Activated naive CD8-positive, alpha-beta T cell treated with anti-CD3 and anti-CD28 coated beads, Interleukin-2, amount 50 U/mL, for 24 hours (primary cell): ENCODE data around the gene MACROD2.
"Not testable (repeated sequence)": the region's sequence is repeated elsewhere in the genome, so short reads cannot be mapped to it uniquely, and the experiment has no call there.

Experiments
- ATAC-seq: fragments of 150-1000 bp; cut with Tn5 transposase; one replicate; pipeline ENCODE4 v1.10.0; 2021
- DNase-seq: peaks from one replicate; pipeline ENCODE4 v3.0.0; 2021
- H3K27ac Mint-ChIP-seq: one replicate; pipeline ENCODE4 v1.8.0; 2021; ENCODE audit warnings: mild to moderate bottlenecking, mixed read lengths
- H3K27me3 Mint-ChIP-seq: one replicate; pipeline ENCODE4 v1.8.0; 2021; ENCODE audit warnings: mixed read lengths
- H3K36me3 Mint-ChIP-seq: one replicate; pipeline ENCODE4 v1.8.0; 2021; ENCODE audit warnings: low read depth, mixed read lengths
- H3K4me1 Mint-ChIP-seq: one replicate; pipeline ENCODE4 v1.8.0; 2021; ENCODE audit warnings: mixed read lengths
- H3K4me3 Mint-ChIP-seq: one replicate; pipeline ENCODE4 v1.8.0; 2021; ENCODE audit warnings: mild to moderate bottlenecking, moderate library complexity, mixed read lengths
- H3K9me3 Mint-ChIP-seq: one replicate; pipeline ENCODE4 v1.8.0; 2021; ENCODE audit warnings: mixed read lengths

Gene MACROD2

DNA sequence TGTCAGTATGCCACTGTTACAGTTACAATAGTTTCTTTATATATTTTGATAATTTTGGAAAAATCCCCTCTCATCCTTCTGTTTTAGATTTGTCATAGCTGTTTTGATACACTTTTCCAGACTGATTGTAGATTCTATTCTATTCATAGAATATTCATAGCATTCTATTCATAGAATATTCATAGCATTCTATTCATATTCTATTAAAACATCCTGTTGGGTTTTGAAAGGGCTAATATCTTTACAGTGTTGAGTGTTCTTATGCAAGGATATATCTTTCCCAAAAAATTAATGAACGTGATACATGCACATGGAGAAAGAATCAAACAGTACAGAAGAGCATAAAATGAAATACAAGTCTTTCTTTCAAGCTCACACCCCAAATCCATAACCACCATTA lies 38.0 kb downstream of the MACROD2 start:
- Mint-ChIP-seq H3K4me1 (no peaks in the 10 kb centered on the region), H3K36me3 (no peaks in the 10 kb centered on the region), H3K9me3 (no peaks in the 10 kb centered on the region), H3K27me3 (no peaks in the 10 kb centered on the region), H3K4me3 (no peak overlapping the region), H3K27ac (no peak overlapping the region)
- ATAC-seq, result no peak
- no peak for DNase-seq

DNA sequence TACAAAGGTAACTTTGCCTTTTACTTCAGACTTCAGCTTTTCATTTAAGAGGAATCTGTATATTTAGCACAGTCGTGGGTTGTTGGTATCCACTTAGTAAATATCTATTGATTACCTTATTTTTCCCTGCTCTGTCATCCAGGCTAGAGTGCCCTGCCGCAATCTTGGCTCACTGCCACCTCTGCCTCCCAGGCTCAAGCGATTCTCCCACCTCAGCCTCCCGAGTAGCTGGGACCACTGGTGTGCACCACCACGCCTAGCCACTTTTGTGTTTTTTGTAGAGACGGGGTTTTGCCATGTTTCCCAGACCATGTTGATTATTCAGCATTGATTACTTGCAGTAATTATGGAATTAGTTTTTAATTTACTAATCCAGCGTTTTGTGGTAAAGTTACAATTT lies 41.3 kb downstream of the MACROD2 start:
- no peaks in the 10 kb centered on the region for H3K4me1 Mint-ChIP-seq
- H3K27ac Mint-ChIP-seq, result no peak overlapping the region
- ATAC-seq (no peak), DNase-seq (no peak)
- H3K4me3 Mint-ChIP-seq, result no peak overlapping the region
- H3K36me3 Mint-ChIP-seq, result no peaks in the 10 kb centered on the region
- no peaks in the 10 kb centered on the region for H3K27me3 Mint-ChIP-seq
- H3K9me3 Mint-ChIP-seq, result no peaks in the 10 kb centered on the region

DNA sequence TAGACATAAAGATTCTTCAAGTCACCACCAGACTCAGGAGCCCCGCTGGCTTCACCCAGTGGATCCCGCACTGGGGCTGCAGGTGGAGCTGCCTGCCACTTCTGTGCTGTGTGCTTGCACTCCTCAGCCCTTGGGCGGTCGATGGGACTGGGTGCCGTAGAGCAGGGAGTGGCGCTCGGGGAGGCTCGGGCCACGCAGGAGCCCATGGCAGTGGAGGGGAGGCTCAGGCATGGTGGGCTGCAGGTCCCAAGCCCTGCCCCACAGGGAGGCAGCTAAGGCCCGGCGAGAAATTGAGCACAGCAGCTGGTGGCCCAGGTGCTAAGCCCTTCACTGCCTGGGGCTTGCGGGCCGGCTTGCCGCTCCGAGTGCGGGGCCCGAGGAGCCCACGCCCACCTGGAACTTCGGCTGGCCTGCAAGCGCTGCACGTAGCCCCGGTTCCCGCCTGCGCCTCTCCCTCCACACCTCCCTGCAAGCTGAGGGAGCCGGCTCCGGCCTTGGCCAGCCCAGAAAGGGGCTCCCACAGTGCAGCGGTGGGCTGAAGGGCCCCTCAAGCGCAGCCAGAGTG lies 49.5 kb downstream of the MACROD2 start:
- H3K4me1 Mint-ChIP-seq, H3K27me3 Mint-ChIP-seq, DNase-seq: not testable (repeated sequence)

DNA sequence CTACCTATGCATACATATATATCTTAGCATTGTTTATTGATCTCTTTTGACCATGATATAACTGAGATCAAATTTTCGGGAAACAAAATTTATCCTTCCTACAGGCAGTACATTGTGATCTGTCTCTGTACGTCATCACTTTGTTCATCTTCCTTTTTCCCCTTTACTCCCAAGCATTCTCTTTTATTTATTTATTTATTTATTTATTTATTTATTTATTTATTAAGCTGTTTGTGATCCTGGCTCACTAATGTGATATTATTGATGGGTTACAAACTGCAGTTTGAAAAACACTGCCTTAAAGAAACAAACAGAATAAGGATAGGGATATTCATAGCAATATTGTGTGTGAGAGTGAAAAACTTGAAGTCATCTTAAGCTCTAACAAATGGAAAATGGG lies 51.2 kb downstream of the MACROD2 start:
- ATAC-seq, result no peak
- Mint-ChIP-seq H3K9me3 (no peaks in the 10 kb centered on the region), H3K36me3 (no peaks in the 10 kb centered on the region), H3K4me3 (no peak overlapping the region), H3K27ac (no peak overlapping the region), H3K27me3 (no peaks in the 10 kb centered on the region), H3K4me1 (no peaks in the 10 kb centered on the region)
- no peak for DNase-seq

More for the DNA sequence above, 49.5 kb downstream of the MACROD2 start:
- H3K27ac Mint-ChIP-seq, H3K36me3 Mint-ChIP-seq, ATAC-seq, H3K9me3 Mint-ChIP-seq, H3K4me3 Mint-ChIP-seq: not testable (repeated sequence)

DNA sequence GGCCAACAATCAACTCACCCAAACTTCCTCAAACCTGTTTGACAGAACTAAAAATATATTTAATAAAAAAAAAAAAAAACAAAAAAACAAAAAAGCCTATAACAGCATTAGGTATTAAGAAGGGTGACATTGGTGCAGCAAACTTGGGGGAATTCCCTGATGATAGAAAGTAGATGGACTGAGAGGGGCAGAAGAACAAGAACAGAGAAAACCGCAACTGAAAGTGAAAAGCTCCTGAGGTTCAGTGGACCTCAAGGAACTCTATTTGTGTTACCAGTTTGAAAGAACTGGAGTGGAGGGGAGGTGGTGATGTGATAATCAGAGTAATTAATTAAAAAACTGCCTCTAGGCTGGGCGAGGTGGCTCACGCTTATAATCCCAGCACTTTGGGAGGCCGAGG lies 53.8 kb downstream of the MACROD2 start:
- H3K36me3 Mint-ChIP-seq, result no peaks in the 10 kb centered on the region
- no peak for DNase-seq
- no peak for ATAC-seq
- no peaks in the 10 kb centered on the region for H3K4me1 Mint-ChIP-seq
- H3K27ac Mint-ChIP-seq, result no peak overlapping the region
- H3K27me3 Mint-ChIP-seq, result peaks cover 3% of the 10 kb centered on the region
- no peak overlapping the region for H3K4me3 Mint-ChIP-seq
- no peaks in the 10 kb centered on the region for H3K9me3 Mint-ChIP-seq

DNA sequence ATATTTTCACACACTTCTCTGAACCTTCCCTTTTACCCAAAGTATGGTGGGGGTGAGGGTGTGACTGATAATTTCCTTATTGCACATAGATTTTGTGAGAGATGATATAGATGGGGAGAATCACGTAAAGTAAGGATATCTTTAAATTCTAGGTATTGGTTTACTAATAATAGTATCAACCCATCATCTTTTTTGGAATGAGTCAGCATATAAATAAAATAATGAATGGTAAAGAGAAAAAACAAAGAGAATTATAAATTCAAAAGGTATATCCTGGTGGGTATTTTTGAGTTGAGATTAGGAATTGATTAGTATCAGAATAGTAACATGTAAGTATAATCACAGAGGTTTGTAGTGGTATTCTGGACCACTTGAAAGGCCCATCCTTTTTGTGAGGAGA lies 56.1 kb downstream of the MACROD2 start:
- Mint-ChIP-seq H3K36me3 (no peaks in the 10 kb centered on the region), H3K27me3 (peaks cover 8% of the 10 kb centered on the region), H3K4me3 (no peak overlapping the region), H3K9me3 (no peaks in the 10 kb centered on the region), H3K4me1 (no peaks in the 10 kb centered on the region), H3K27ac (no peak overlapping the region)
- ATAC-seq, result no peak
- no peak for DNase-seq

DNA sequence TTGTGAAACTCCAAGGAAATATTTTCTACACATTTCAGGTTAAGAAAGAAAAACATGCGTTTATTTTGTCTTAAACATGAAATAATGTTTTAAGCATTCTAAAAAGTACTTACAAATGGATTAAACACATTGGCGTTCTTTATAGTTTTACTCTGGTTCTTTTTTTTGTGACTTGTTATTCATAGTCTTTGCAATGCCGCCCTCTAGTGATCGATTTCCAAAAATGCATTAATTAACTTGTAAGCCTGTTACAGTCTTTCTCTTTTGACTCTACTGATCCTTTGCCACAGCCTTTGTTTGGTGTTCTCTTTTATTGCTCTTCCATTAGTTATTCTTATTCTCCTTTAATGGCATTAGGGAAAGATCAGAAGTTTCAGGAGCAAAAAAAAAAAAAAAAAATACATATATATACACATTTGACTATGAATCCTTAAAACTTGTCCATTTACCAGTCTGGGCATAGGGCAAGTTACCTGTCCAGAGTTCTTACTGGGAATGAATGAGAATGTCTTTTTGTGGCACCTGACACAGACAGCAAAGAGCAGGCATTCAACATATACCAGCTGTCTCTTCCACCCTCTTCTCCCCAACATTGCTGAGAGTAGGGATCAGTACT lies 59.9 kb downstream of the MACROD2 start:
- ATAC-seq (no peak), DNase-seq (peak; percentile 3)
- H3K27ac Mint-ChIP-seq, result no peak overlapping the region
- H3K4me3 Mint-ChIP-seq, result no peak overlapping the region
- H3K4me1 Mint-ChIP-seq, result no peaks in the 10 kb centered on the region
- H3K36me3 Mint-ChIP-seq, result no peaks in the 10 kb centered on the region
- no peaks in the 10 kb centered on the region for H3K9me3 Mint-ChIP-seq
- peaks cover 8% of the 10 kb centered on the region for H3K27me3 Mint-ChIP-seq

DNA sequence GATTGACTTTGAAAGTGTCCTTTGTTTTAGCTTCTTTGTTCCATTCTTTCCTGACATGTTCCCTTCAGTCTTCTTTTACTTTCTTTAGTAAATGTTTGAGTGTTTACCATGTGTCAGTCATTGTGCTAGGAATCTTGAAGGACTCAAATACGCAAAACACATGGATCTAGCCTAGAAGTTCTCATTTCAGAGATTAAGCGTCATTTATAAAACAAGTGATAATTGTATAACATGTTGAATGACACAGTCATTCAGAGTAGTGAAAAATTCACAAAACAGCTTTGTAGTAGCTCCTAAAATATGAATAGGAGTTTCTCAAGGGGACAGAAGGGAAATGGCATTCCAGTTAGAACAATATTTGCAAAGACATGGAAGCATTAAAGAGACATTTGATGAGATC lies 66.9 kb downstream of the MACROD2 start:
- no peak for ATAC-seq

DNA sequence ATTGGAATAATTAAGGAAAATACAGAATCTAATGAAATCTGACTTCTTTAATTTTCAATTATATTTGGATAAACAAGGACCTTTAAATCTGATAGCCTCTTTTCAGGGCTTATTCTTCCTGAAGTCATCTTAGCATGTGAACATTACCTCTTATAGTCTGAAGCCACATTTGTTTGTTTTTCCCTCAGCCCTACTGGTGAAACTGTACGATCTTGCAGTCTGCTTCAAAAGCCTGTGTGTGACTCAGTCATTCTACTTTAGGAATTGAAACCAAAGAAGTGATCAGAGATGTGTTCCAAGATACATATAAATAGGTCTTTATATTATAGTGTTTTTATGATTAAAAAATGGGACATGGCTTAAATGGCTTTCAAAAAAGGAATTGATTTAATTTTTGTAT lies 67.5 kb downstream of the MACROD2 start:
- ATAC-seq (no peak), DNase-seq (no peak)
- no peaks in the 10 kb centered on the region for H3K9me3 Mint-ChIP-seq
- no peaks in the 10 kb centered on the region for H3K36me3 Mint-ChIP-seq
- H3K27ac Mint-ChIP-seq, result no peak overlapping the region
- peaks cover 2% of the 10 kb centered on the region for H3K27me3 Mint-ChIP-seq
- no peaks in the 10 kb centered on the region for H3K4me1 Mint-ChIP-seq
- no peak overlapping the region for H3K4me3 Mint-ChIP-seq

More for the DNA sequence above, 66.9 kb downstream of the MACROD2 start:
- peaks cover 2% of the 10 kb centered on the region for H3K27me3 Mint-ChIP-seq
- H3K4me1 Mint-ChIP-seq, result no peaks in the 10 kb centered on the region
- H3K4me3 Mint-ChIP-seq, result no peak overlapping the region
- H3K27ac Mint-ChIP-seq, result no peak overlapping the region
- H3K9me3 Mint-ChIP-seq, result no peaks in the 10 kb centered on the region
- DNase-seq, result no peak
- no peaks in the 10 kb centered on the region for H3K36me3 Mint-ChIP-seq

DNA sequence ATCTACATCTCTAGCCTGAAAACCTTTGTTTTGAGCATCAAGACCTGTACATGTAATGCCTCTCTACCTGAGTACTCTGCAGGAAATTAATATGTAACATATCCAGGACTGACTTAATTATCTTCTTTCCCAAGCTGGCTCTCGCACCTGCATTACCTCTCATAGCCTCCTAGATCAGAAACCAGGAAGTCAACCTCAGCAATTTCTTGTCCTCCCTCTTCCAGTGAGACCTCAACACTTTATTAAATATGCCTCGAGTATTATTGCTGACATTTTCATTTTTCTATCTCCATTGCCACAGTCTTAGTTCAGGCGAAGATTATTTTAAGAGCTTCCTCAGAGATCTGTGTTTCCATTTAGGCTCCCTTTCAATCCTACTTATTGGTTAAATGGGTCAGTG lies 69.0 kb downstream of the MACROD2 start:
- Mint-ChIP-seq H3K27ac (no peak overlapping the region), H3K4me3 (no peak overlapping the region), H3K36me3 (no peaks in the 10 kb centered on the region), H3K4me1 (no peaks in the 10 kb centered on the region), H3K27me3 (peaks cover 2% of the 10 kb centered on the region), H3K9me3 (peaks cover 4% of the 10 kb centered on the region)
- no peak for ATAC-seq
- no peak for DNase-seq

DNA sequence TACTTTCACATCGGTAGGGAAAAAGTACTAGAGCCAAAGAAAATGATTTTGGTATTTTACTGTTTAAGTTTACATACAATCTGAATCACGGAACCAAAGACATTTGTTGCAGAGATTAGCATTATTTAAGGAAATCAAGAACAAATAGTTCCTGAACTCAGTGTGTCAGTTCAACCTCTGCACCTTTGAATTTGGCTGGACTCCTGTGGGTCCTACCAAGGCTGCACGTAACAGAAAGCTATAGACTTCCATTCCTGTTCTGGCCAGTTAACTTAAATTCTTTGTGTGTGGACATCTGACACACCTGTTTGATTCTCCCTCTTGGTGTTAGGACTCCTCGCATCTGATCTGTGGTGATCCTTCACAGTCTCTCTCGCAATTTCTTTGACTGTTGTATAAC lies 69.6 kb downstream of the MACROD2 start:
- no peak for DNase-seq
- Mint-ChIP-seq H3K4me1 (no peaks in the 10 kb centered on the region), H3K36me3 (no peaks in the 10 kb centered on the region), H3K9me3 (peaks cover 4% of the 10 kb centered on the region), H3K4me3 (no peak overlapping the region), H3K27ac (no peak overlapping the region), H3K27me3 (peaks cover 2% of the 10 kb centered on the region)
- ATAC-seq, result no peak

DNA sequence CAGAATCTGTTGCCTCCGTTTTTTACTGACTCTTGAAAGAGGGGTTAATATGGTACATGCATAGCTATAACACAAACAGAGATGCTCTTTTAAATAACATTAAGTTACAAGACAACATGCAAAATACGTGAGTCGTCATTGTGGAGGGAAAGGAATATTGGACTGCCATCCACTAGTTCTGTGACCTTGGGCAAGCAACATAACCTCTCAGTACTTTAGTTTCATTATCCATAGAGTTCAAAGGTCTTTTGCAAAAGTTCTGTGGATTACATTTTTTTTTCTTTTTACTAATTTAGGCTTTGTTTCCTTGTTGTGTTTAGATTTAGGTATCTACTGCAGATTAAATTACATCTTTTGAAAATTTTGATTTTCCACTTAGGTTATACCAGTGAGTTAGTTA lies 70.5 kb downstream of the MACROD2 start:
- Mint-ChIP-seq H3K27me3 (peaks cover 2% of the 10 kb centered on the region), H3K4me1 (no peaks in the 10 kb centered on the region), H3K27ac (no peak overlapping the region), H3K36me3 (no peaks in the 10 kb centered on the region), H3K4me3 (no peak overlapping the region), H3K9me3 (peaks cover 4% of the 10 kb centered on the region)
- ATAC-seq, result no peak
- DNase-seq, result no peak

DNA sequence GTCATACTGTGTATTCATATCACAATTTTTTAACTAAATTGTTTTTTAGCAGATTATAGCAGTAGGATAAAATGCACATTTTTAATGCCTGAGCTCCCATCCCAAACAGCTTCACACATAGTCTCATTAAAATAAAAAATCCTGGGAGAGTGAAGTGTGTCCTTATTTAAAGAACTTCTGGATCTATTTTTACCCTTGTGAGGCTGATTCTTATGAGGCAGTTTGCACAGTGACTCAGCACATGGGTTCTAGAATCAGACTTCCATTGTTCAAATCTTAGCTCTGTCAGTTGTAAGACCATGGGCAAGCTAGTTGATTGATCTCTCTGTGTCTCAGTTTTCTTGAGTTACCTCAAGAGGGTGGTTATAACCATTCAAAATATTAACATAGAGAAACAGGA lies 72.3 kb downstream of the MACROD2 start:
- Mint-ChIP-seq H3K27me3 (peaks cover 2% of the 10 kb centered on the region), H3K27ac (no peak overlapping the region), H3K36me3 (no peaks in the 10 kb centered on the region), H3K4me3 (no peak overlapping the region), H3K4me1 (no peaks in the 10 kb centered on the region), H3K9me3 (peaks cover 4% of the 10 kb centered on the region)
- no peak for DNase-seq
- no peak for ATAC-seq

DNA sequence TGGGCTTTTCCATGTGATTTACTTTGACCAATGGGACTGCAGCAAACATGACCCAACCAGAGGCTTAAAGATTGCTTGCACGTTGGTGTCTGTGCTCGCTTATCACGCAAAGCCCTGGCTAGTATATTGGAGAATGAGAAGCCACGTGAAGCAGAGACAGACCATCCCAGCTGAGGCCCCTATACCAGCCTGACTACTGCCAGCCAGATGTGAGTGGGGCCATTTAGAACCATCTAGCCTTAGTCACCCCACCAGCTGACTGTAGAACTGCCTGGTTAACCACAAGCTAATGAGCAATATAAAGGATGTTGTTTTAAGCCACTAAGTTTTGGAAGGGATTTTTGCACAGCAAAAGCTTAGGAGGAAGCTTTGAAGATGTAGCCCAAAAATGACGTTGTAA lies 74.5 kb downstream of the MACROD2 start:
- Mint-ChIP-seq H3K9me3 (peaks cover 4% of the 10 kb centered on the region), H3K27me3 (no peaks in the 10 kb centered on the region), H3K4me3 (no peak overlapping the region), H3K36me3 (no peaks in the 10 kb centered on the region), H3K4me1 (no peaks in the 10 kb centered on the region), H3K27ac (no peak overlapping the region)
- ATAC-seq (no peak), DNase-seq (no peak)

DNA sequence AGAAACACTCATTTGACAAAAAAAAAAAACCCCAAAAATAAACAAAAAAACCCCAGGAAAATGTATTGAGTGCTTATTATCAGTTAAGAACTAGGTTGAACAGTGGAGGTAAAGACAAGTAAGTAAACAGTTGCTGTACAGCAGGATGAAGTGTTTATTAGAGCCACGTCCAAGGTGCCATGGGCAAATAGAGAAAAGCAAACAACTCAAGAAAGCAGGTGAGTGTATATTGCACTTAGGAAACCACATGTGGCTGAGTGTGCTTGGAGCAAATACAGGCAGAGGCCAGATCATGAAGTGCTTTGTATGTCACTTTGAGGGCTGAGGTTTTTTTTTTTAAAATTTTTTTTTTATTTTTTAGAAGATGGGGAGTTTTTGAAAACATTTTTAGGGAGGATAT lies 98.3 kb downstream of the MACROD2 start:
- no peaks in the 10 kb centered on the region for H3K9me3 Mint-ChIP-seq
- no peak overlapping the region for H3K4me3 Mint-ChIP-seq
- H3K27ac Mint-ChIP-seq, result no peak overlapping the region
- H3K4me1 Mint-ChIP-seq, result no peaks in the 10 kb centered on the region
- no peaks in the 10 kb centered on the region for H3K36me3 Mint-ChIP-seq
- DNase-seq (no peak), ATAC-seq (no peak)
- H3K27me3 Mint-ChIP-seq, result no peaks in the 10 kb centered on the region

DNA sequence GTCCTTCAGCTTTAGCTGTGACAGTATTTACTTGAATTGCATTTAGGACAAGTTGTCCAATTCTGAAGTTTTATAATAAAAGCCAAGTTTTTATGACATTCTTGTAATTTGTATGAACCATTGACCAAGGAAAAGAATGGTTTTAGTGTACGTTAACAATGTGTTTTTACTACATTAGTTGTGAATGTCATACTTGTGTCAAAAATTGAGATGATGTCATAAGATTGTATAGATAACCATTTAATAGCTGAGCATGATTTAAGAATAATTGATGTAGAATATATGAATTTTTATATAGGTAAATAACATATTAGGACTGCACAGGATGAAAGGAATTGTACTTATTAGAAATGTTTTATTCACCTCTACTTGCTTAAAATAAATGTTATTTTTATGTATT lies 102.9 kb downstream of the MACROD2 start:
- no peak overlapping the region for H3K4me3 Mint-ChIP-seq
- no peak overlapping the region for H3K27ac Mint-ChIP-seq
- H3K36me3 Mint-ChIP-seq, result no peaks in the 10 kb centered on the region

More for the DNA sequence above, 102.9 kb downstream of the MACROD2 start:
- Mint-ChIP-seq H3K27me3 (no peaks in the 10 kb centered on the region), H3K4me1 (no peaks in the 10 kb centered on the region), H3K9me3 (no peaks in the 10 kb centered on the region)
- DNase-seq (no peak), ATAC-seq (no peak)
